ENCODE data around the gene CDON.

CDON gene

GRCh38 chr11:126062679-126063506 is at the start of gene CDON:
TSS of gene CDON (minus strand) at chr11:126062866. CDS start at chr11:126023476, 39,390 bp downstream.
- DNase-seq (ENCODE audit: low read depth): peak; percentile 88

- DNase-seq (ENCODE audit: low read depth): no peak
Measured at GRCh38 chr11:126111458-126112116, 48.9 kb upstream of the CDON start.

- DNase-seq (ENCODE audit: low read depth): no peak
Measured at GRCh38 chr11:126109941-126110731, 47.5 kb upstream of the CDON start.

GRCh38 chr11:126106594-126107328 is 44.1 kb upstream of the CDON start:
- no peak for DNase-seq (ENCODE audit: low read depth)

- no peak for DNase-seq (ENCODE audit: low read depth)
Measured at GRCh38 chr11:126105748-126106080, 43.0 kb upstream of the CDON start.

GRCh38 chr11:126105022-126105747 is 42.5 kb upstream of the CDON start:
- DNase-seq (ENCODE audit: low read depth): no peak

GRCh38 chr11:126104420-126104819 is 41.8 kb upstream of the CDON start:
- DNase-seq (ENCODE audit: low read depth): no peak

- no peak for DNase-seq (ENCODE audit: low read depth)
Measured at GRCh38 chr11:126103150-126103549, 40.5 kb upstream of the CDON start.

GRCh38 chr11:126102436-126102981 is 39.8 kb upstream of the CDON start:
- no peak for DNase-seq (ENCODE audit: low read depth)

GRCh38 chr11:126101930-126102283 is 39.2 kb upstream of the CDON start:
- no peak for DNase-seq (ENCODE audit: low read depth)

- no peak for DNase-seq (ENCODE audit: low read depth)
Measured at GRCh38 chr11:126101251-126101929, 38.7 kb upstream of the CDON start.

GRCh38 chr11:126100716-126101115 is 38.0 kb upstream of the CDON start:
- no peak for DNase-seq (ENCODE audit: low read depth)

- no peak for DNase-seq (ENCODE audit: low read depth)
Measured at GRCh38 chr11:126098204-126098769, 35.6 kb upstream of the CDON start.

- DNase-seq (ENCODE audit: low read depth): no peak
Measured at GRCh38 chr11:126095745-126096144, 33.1 kb upstream of the CDON start.

- no peak for DNase-seq (ENCODE audit: low read depth)
Measured at GRCh38 chr11:126090452-126090851, 27.8 kb upstream of the CDON start.

- no peak for DNase-seq (ENCODE audit: low read depth)
Measured at GRCh38 chr11:126088999-126089398, 26.3 kb upstream of the CDON start.

- no peak for DNase-seq (ENCODE audit: low read depth)
Measured at GRCh38 chr11:126086248-126086647, 23.6 kb upstream of the CDON start.

GRCh38 chr11:126084608-126084912 is 21.9 kb upstream of the CDON start:
- DNase-seq (ENCODE audit: low read depth): no peak

GRCh38 chr11:126083829-126084607 is 21.4 kb upstream of the CDON start:
- DNase-seq (ENCODE audit: low read depth): no peak
